ENCODE data around the gene GNGT2.

GNGT2 gene

DNA sequence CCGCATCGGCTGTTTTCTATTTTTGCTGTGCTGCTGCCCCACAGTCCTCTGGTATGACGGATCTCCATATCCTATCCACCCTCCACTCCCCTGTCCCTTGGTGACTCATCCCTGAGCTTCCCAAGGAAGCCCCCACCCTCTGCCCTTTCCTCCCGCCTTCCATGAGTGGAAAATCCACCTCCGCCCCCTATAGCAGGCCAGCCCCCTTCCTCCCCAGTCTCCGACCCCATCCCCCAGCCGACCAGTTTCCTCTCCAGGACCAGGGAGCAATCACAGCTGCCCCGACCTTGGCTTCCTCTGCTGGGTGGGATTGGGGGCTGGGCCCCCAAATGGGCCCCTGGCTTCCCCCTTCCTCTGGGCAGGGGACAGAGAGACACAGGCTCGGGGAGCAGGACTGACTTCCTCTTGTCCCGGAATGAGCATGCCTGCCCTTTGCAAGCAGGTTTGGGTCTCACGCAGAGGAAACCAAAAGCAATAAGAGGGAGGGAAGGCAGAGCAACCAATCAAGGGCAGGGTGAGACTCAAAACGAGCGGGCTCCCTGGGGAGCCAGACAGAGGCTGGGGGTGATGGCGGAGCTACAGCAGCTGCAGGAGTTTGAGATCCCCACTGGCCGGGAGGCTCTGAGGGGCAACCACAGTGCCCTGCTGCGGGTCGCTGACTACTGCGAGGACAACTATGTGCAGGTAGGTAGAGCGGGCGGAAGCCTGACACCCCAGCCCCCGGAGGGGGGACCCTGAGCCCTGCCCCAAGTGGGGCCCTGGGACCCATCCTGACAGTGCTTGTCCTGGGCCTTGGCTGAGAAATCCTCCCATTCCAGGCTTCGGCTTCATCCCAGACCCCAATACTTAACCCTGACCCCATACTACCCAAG is at the start of gene GNGT2, which contains the start of gene ABI3:
Gene GNGT2, minus strand, starts transcription at position 417 of the 872 bp plus-strand sequence. CDS start 3,152 bp downstream, outside the sequence.
Gene ABI3, plus strand, starts transcription at position 550 of the 872 bp plus-strand sequence. Its CDS starts 18 bp downstream, at position 568.
- DNase-seq, result peak; percentile 48

DNA sequence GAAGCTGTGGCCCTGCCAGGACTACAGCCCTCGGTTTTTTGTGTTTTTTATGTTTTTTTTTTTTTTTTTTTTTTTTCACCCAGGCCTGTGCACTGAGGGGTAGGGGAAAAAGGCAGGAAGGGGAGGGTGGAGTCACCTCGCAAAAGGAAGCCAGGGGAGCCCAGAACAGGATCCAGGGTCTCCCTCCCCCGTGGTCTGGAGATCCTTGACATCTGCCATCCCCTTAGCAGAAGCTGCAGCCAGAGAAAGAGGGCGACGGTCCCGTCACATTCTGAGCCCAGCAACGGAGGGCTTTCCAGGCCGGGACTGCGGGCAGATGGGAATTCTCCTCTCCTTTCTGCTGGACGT is 49.3 kb upstream of the GNGT2 start:
- DNase-seq, result no peak

DNA sequence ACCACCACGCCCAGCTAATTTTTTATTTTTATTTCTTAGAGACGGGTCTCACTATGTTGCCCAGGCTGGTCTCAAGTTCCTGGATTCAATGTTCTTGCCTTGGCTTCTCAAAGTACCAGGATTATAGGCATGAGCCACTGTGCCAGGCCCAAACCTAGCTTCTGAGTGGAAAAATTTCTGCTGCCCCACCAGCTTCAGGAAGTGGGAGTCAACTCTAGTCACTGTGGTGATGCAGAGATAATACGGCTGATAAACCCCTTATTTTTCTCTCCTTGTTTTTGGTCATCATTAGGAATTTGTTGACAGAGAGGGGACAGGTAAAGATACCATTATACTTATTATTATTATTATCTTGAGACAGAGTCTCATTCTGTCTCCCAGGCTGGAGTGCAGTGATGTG is 48.0 kb upstream of the GNGT2 start:
- no peak for DNase-seq

DNA sequence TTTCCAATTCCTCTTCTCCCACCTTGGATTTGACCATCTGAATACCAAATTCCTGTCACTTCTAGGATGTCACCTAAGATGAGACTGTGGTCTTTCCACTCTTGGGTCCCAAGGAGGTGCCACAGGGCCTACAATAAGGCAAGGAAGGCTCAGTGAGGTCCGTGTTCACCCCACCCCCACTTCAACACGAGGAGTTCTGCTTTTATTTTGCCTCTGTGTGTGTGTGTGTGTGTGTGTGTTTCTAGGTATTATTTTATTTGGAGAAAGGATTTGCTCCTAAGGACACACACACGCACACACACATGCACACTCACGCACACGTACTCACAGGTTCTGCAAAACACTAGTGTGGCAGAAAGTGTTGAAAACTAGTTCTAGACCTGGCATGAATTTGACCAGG is 44.8 kb upstream of the GNGT2 start:
- DNase-seq, result no peak

DNA sequence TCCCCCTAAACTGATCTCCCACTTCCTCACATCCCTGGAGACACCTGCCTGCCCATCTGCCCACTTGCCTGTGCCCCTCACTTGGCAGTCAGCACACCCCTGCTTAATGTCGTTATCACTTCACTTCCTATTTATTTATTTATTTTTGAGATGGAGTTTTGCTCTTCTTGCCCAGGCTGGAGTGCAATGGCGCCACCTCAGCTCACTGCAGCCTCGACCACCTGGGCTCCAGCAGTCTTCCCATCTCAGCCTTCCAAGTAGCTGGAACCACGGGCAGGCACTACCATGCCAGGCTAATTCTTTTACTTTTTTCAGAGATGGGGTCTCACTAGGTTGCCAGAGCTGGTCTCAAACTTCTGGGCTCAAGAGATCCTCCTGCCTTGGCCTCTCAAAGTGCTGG is 43.7 kb upstream of the GNGT2 start:
- no peak for DNase-seq

DNA sequence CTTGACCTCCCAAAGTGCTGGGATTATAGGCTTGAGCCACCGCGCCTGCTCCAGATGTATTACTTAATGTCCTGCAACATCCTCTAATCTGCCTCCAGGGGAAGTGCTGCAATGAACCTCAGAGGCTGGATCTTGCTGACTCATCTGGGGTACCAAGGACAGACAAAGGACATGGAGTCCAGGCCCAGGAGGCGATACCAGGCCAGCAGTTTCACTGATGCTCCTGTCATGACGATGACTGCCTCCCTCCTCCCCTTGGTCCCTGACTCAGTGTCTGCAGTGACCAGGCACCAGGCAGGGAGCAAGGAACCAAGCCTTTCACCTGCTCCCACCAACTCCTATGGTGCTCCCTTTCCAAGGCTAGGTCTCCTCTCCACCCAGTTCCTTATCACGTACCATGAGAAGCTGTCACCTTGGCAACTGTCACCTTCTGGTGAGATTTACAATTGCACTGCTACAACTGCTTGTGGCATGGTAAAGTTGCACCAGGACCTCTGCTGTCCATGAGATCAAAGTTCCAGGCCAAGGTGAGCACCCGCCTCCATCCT is 41.8 kb upstream of the GNGT2 start:
- DNase-seq, result no peak

DNA sequence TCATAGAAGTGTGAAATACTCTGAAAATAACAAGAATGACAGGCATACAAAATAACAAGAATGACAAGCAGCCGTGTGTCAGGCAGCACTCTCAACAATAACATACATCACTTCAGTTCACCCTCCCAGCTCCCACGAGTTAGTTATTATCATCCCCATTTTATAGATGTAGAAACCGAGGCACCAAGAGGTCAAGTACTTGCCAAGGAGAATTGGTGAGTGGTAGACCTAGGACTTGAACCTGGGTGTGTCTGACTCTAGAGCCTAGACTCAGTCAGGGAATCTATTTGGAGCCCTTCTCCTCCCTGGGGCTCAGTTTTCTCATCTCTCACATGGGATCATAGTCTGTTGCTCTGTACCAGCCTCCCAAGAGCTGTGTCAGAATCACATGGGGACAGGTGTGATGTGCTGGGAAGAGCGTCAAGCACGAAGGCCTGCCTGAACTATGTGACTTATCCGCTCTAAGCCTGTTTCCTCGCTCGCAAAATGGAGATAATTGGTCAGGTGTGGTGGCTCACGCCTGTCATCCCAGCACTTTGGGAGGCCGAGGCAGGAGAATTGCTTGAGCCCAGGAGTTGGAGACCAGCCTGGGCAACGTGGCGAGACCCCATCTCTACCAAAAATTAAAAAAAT is 39.6 kb upstream of the GNGT2 start:
- DNase-seq, result no peak

DNA sequence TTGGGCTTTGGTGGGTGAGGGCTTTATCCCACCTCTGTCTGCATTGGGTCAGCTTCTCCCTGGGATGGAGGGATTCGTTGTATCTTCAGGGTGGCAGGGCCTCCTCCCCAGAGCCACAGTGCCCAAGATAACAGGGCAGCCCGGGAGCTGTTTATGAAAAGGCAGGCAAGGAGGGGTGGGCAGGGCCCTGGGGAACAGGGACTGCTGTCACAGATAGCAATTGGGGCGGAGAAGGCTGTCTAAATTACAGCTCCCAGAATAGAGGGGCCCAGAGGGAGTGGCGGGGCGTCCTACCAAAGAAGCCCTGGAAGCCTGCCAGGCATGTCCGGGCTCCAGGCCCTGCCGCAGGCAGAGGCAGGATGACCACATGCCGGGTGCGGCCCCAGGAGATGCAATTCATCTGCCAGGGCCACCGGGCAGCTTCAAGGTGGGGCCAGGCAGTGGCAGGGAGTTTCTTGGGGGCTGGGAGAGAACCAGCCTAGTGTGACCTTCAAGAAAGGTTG is 39.0 kb upstream of the GNGT2 start:
- DNase-seq, result no peak

DNA sequence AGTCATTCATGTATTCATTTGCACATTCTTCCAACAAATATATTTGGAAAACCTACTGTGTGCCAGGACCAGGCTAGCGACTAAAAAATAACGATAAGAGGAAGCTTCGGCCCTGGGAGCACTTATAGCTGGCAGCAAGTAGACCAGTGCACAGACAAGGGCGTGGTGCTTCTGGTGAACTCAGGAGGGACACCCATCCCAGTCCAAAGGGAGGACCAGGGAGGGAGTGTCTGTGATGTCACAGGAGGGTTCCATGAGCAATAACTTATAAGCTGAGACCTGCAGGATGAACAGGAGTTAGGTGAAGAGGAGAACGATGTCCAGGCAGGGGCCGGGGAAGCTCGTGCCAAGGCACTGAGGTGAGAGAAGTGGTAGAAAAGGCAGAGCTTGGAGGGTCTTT is 37.6 kb upstream of the GNGT2 start:
- DNase-seq, result no peak

DNA sequence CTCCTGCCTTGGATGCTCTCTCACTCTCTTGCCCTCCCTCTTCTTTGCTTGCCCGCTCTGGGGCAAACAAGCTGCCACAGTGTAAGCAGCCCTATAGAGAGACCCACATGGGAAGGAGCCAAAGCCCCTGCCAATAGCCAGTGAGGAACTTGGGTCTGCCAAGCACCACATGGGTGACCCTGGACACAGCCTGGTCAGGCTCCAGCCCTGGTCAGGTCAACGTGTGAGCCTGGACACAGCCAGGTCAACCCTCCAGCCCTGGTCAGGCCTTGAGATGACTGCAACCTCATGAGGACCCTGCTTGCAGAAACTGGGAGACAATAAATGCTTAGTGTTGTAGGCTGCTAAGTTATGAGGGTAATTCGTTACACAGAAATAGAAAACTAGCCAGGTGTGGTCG is 34.5 kb upstream of the GNGT2 start:
- no peak for DNase-seq

DNA sequence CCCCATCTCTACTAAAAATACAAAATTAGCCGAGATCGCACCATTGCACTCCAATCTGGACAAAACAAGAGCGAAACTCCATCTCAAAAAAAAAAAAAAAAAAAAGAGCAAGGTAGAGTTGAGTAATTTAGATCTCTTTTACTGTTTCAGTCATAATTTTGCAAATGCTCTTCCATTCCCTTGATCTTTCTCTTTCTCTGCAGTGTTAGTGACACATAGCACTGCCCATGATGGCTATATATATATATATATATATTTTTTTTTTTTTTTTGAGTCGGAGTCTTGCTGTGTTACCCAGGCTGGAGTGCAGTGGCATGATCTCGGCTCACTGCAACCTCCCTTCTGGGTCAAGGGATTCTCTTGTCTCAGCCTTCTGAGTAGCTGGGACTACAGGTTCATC is 32.4 kb upstream of the GNGT2 start:
- DNase-seq, result no peak

DNA sequence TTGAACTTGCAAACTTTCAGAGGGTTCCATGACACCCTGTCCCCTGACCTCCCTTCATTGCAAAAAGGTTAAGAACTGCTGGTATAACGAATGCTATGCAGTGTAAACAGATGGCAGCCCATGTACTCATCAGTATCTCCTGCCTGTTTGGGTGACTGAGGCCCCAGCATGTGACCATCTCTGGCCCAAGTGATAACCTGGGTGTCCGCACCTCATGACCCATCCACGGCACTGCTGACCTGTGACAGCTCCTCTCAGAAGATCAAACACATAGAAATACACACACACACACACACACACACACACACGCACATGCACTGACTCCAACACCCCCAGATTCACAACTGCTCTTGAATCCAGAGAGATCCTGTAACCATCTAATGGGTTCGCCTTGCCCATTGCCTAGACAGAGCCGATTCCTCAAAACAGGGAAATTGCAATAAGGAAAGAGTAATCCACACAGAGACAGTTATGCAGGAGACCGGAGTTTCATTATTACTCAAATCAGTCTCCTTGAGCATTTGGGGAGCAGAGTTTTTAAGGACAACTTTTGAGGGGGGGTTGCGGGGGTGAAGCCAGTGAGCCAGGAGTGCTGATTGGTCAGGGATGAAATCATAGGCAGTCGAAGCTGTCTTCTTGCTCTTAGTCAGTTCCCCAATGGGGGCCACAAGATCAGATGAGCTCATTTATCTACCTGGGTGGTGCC is 31.5 kb upstream of the GNGT2 start:
- DNase-seq, result no peak

DNA sequence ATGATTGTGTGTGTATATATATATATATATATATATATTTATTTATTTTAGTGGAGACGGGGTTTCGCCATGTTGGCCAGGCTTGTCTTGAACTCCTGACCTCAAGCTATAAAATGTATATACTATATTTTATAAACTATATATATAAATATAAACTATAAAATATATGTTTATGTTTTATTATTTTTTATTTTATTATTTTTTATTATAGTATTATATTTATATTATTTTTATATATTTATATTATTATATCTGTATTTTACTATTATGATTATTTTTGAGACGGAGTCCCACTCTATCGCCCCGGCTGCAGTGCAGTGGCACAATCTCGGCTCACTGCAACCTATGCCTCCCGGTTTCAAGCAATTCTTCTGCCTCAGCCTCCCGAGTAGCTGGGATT is 30.7 kb upstream of the GNGT2 start:
- no peak for DNase-seq

DNA sequence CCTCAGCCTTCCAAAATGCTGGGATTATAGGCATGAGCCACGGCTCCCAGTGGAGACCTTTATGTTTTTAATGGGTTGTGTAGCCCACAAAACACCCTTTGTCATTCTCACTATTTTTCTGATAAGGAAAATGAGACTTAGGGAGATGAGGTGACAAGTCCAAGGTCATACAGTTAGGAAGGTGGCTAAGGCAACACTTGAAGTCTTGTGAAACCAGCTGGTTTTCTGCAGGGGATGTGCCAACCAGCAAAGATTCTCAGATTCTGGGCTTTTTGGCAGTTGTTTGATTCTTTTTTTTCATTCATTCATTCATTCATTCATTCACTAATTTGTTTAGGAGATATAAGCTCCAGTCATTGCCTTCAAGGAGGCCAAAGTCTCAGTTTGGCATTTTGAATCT is 30.2 kb upstream of the GNGT2 start:
- DNase-seq, result no peak

DNA sequence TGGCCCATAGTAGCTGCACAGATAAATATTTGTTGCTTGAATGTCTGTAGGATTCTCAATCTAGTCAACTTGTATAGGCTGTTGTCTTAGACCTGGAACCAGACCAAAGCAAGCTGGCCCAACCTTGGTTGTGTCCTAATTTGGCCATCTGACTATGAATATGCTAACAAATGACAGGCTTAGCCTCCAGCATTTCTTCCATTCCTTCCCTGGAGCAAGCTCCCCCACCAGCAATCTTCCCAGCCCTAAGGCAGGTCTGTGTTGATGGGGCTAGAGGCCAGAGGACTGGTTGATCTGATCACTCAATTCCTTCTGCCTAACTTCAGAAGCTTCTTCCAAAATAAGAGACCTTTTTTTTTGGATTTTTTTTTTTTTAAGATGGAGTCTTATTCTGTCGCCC is 29.6 kb upstream of the GNGT2 start:
- no peak for DNase-seq

DNA sequence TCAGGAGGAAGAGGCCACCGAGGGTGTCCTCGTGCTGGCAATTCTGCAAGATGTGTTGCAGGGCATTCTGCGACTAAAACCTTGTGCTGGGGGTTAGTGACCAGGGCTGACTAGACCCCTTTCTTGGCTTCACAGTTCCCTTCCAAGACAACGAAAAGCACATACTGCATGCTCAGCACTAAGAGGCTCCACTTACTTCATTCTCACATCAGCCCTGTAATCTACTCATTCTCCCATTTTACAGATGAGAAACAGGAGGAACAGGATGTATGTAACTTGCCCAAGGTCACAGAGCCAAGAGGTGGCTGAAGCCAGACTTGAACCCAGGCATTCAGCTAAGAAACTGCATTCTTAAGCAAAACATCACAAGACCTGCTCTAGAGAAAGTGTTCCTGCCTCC is 25.5 kb upstream of the GNGT2 start:
- DNase-seq, result no peak

DNA sequence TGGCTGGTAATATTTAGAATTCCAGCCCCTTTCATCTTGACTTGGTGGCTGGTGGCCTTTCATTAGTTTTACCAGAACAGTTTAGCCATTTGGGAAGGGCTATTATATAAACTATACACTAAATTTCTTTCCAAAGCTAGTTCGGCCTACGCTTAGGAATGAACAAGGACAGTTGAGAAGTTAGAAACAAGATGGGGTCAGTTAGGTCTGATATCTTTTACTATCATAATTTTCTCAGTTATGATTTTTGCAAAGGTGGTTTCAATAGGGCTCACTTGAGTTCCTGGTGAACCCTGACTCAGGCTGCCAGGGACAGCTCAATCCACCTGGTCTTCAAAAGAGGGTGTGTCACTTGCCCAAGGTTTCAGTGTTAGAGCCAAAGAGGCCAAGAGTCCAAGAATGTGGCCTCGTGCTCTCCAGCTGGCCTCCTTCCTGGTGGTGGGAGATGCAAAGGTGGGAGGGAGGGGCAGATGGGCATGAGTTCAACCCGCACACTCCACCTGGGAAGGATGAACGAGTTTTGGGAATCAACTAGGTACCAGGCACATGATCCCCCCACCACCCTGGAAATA is 24.2 kb upstream of the GNGT2 start:
- DNase-seq, result no peak

DNA sequence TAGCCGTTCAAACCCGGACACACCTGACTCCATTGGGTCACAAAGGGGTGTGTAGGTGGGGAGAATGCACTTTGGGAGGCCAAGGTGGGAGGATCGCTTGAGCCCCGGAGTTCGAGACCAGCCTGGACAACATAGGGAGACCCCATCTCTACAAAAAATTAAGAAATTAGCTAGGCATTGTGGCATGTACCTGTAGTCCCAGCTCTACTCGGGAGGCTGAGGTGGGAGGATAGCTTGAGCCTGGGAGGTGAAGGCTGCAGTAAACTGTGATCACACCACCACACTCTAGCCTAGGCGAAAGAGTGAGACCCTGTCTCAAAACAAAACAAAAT is 21.2 kb upstream of the GNGT2 start:
- DNase-seq, result no peak

DNA sequence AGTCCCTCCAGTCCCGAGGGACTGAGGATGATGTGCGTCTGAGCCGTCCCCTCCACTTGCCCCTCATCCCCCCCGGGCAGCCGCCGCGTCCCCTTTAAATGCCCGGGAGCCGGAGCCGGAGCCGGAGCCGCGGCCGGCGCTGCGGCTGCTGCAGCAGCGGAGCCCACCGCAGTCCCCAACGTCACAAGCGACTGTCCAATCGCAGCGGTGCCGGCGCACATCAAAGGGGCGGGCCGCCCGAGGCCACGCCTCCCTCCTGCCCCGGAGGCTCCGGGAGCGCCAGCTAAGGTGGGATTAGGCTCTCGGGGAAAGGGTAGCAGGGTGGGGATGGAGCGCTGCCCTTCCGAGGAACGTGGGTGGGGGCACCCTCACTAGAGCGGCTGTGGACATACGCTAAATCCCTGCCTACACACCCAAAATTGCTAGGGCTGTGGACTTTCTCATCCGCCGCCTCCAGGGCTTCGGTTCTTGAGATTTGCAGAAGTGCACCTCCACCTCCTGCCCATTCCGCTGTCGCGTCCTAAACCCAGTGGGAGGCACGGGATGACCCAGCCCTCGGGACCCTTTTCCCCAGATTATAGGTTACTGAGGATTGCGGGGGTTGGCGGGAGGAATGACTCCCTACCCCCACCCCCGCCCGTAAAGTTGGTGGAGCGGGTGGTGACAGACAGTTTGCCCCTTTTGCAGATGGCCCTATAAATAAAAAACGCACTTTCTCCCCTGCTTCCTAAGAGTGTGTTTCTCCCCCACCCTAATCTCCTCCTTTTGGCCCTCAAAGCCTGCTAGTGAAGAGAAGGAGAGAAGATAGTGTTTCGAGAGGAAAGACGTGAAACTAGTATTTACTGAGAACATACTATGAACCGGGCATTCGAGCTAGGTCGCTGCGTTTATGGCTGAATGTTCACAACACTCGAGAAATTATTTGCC is 20.5 kb upstream of the GNGT2 start, which contains the start of gene PHOSPHO1:
Gene PHOSPHO1, minus strand, starts transcription at position 152 of the 927 bp plus-strand sequence. CDS start 4,096 bp downstream, outside the sequence.
- DNase-seq, result peak; percentile 82

DNA sequence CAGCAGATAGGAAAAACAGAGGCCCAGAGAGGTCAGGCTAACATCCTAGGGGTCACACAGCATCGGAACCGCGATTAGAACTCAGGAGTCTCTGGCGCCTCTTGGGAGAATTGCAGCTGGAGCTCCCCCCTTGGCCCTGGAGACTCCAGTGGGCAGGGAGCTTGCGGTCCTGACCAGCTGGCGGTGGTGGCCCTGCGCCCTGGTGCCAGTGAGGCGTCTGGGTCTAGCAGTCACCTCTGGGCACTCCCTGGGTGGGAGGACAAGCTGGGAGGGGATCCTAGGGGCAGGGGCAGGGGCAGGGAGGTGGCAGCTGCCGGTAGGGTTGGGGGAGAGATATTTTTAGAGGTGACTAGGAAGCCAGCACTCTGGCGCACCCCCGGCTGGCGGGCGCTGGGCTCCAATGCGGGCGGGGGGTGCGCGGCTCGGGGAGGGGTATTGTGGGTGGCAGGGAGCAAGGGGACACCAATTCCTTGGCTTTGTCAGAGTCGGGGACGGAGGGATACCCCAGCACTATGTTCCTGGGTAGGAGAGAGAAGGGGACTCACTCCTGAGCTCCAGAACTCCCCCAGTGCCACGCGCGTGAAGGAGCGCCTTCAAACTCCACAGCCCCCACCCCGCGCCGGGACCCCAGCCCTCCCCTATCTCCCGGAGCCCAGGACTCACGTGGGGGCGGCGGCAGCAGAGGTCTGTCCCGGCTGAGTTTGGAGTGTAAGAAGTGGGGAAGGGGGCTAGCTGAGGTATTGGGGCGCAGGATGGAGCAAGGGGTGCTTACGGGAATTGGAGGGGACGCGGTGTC is 19.6 kb upstream of the GNGT2 start:
- DNase-seq, result no peak

Measured in activated gamma-delta T cell treated with Interleukin-2 at 50 U/mL for 16 hours (primary cell).